Activated CD4-positive, alpha-beta memory T cell treated with anti-CD3 and anti-CD28 coated beads, Interleukin-2, amount 10 ng/mL, durations not matched to agents 7 days and 5 days (primary cell): ENCODE measurements around the gene FILIP1L. TPM values are rescaled to one million over a fixed set of nuclear protein-coding genes. Genes with fewer than 3 reads are reported as not detected.

Source experiments
- CTCF ChIA-PET: fragments of 350-600 bp; sonication (Branson Sonifier 250); formaldehyde crosslinking; loops from one replicate; lab custom pipeline; 2021; ENCODE audit warnings: antibody characterized with exemption, inconsistent platforms; lab: Charles Lee
- POLR2A ChIA-PET: fragments of 350-600 bp; sonication (Branson Sonifier 250); formaldehyde crosslinking; loops from one replicate; lab custom pipeline; 2021; ENCODE audit warnings: antibody characterized with exemption; lab: Charles Lee
- DNase-seq: peaks from one replicate; pipeline ENCODE4 v3.0.0-alpha.2; 2020
- H3K27ac Mint-ChIP-seq: one replicate; pipeline ENCODE4 v1.8.0; 2021; ENCODE audit warnings: mild to moderate bottlenecking, mixed read lengths
- H3K27me3 Mint-ChIP-seq: one replicate; pipeline ENCODE4 v1.8.0; 2021; ENCODE audit warnings: mixed read lengths
- H3K36me3 Mint-ChIP-seq: one replicate; pipeline ENCODE4 v1.8.0; 2021; ENCODE audit warnings: low read depth, mixed read lengths
- H3K4me1 Mint-ChIP-seq: one replicate; pipeline ENCODE4 v1.8.0; 2021; ENCODE audit warnings: mixed read lengths
- H3K4me3 Mint-ChIP-seq: one replicate; pipeline ENCODE4 v1.8.0; 2021; ENCODE audit warnings: mild to moderate bottlenecking, mixed read lengths
- H3K9me3 Mint-ChIP-seq: one replicate; pipeline ENCODE4 v1.8.0; 2021; ENCODE audit warnings: mixed read lengths
- total RNA-seq, 2 experiments: library from RNA; stranded (reverse); gene quantifications; one replicate each; pipeline ENCODE4 v1.2.3, GENCODE V29; 2021

Gene FILIP1L
- 1 to 10 TPM; 1.9 to 2.0 TPM for total RNA-seq

DNA sequence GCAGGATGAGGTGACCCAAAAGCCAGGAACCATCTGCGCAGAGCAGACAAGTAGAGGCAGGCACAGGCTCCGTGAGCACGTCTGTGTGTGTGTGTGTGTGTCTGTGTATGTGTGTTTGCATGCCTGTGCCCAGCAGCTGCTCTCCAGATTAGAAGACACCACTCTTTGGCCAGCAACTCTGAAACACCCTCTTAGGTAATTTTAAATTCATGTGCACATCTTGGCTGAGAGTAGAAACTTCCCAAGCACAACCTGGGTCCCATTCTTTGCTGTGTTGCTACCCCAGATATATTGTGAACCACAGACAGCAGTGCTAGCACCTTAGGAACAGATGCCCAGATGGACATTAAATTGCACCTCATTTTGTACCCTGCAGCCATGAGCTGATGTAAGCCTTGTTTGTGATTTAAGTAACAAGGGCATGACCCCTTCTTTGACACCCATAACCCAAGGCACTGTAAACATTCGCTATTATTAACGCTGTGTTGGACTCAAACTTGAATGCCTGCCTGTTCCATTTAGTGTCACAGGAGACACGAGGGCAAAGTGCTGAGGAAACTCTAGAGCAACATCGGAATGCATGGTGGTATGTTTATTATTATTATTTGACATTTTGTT is at the start of gene FILIP1L:
Gene FILIP1L (minus strand): TSS at position 89 of the 618 bp plus-strand sequence.
- DNase-seq, result no peak
- Mint-ChIP-seq H3K9me3 (no peaks in the 10 kb centered on the region), H3K27me3 (no peaks in the 10 kb centered on the region), H3K36me3 (no peaks in the 10 kb centered on the region), H3K4me1 (no peaks in the 10 kb centered on the region), H3K27ac (no peak within 1 kb of the TSS), H3K4me3 (no peak within 1 kb of the TSS)
- ChIA-PET CTCF (no interaction called here), POLR2A (no interaction called here)

DNA sequence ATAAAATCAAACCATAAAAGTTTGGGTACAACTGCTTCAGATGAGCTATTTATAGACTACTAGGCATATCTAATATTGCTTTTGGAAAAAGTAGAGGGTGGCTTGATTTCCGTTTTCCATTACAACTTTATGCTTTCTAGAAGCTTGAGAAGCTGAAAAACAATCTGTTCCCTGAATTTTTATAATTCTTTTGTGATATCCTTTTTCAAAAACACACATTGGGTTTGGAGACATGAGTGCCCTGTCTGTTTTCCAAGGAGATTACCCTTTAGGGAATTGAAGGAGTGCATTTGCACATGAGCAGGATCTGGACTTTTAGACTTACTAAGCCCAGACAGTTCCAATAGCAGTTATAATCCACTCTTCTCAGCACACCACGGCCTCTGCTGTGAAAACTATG is 49.5 kb upstream of the FILIP1L start:
- POLR2A ChIA-PET, result no interaction called here
- Mint-ChIP-seq H3K27ac (no peak overlapping the region), H3K36me3 (peaks cover 9% of the 10 kb centered on the region), H3K4me3 (no peak overlapping the region), H3K4me1 (no peaks in the 10 kb centered on the region), H3K27me3 (no peaks in the 10 kb centered on the region), H3K9me3 (no peaks in the 10 kb centered on the region)
- no peak for DNase-seq
- CTCF ChIA-PET, result interaction anchor here (1.3 kb wide), 1 partner anchor 12 kb away, joined by 4 read pairs; no protein-coding TSS in a partner anchor

- CTCF ChIA-PET, result no interaction called here
Measured at GRCh38 chr3:100160521-100160920, 46.2 kb upstream of the FILIP1L start.

GRCh38 chr3:100159331-100160153 is 45.2 kb upstream of the FILIP1L start:
- Mint-ChIP-seq H3K4me3 (no peak overlapping the region), H3K4me1 (no peaks in the 10 kb centered on the region), H3K9me3 (peaks cover 17% of the 10 kb centered on the region), H3K36me3 (peaks cover 29% of the 10 kb centered on the region), H3K27me3 (no peaks in the 10 kb centered on the region), H3K27ac (no peak overlapping the region)
- ChIA-PET POLR2A (no interaction called here), CTCF (interaction anchor here (1.1 kb wide), 1 partner anchor 91 kb away, joined by 4 read pairs; no protein-coding TSS in a partner anchor)
- DNase-seq, result no peak

More at GRCh38 chr3:100160521-100160920, 46.2 kb upstream of the FILIP1L start:
- Mint-ChIP-seq H3K27ac (no peak overlapping the region), H3K4me3 (no peak overlapping the region), H3K27me3 (no peaks in the 10 kb centered on the region), H3K4me1 (no peaks in the 10 kb centered on the region), H3K36me3 (peaks cover 22% of the 10 kb centered on the region), H3K9me3 (peaks cover 10% of the 10 kb centered on the region)
- no peak for DNase-seq
- POLR2A ChIA-PET, result no interaction called here

- CTCF ChIA-PET, result interaction anchor here (1.1 kb wide), 1 partner anchor 90 kb away, joined by 4 read pairs; no protein-coding TSS in a partner anchor
- H3K36me3 Mint-ChIP-seq, result peaks cover 29% of the 10 kb centered on the region
- no peak for DNase-seq
- no peak overlapping the region for H3K4me3 Mint-ChIP-seq
- H3K27me3 Mint-ChIP-seq, result no peaks in the 10 kb centered on the region
- H3K9me3 Mint-ChIP-seq, result peaks cover 17% of the 10 kb centered on the region
- H3K4me1 Mint-ChIP-seq, result no peaks in the 10 kb centered on the region
- H3K27ac Mint-ChIP-seq, result no peak overlapping the region
- POLR2A ChIA-PET, result interaction anchor here (1.2 kb wide), 1 partner anchor 90 kb away, joined by 3 read pairs; no protein-coding TSS in a partner anchor
Measured at GRCh38 chr3:100158918-100159330, 44.6 kb upstream of the FILIP1L start.

- ChIA-PET CTCF (no interaction called here), POLR2A (no interaction called here)
- Mint-ChIP-seq H3K27ac (no peak overlapping the region), H3K9me3 (peaks cover 17% of the 10 kb centered on the region), H3K4me3 (no peak overlapping the region), H3K4me1 (no peaks in the 10 kb centered on the region), H3K27me3 (no peaks in the 10 kb centered on the region), H3K36me3 (peaks cover 32% of the 10 kb centered on the region)
- DNase-seq, result no peak
Measured at GRCh38 chr3:100157685-100158084, 43.4 kb upstream of the FILIP1L start.

- POLR2A ChIA-PET, result no interaction called here
- H3K4me3 Mint-ChIP-seq, result no peak overlapping the region
Measured at GRCh38 chr3:100155590-100155989, 41.3 kb upstream of the FILIP1L start.

GRCh38 chr3:100155128-100155527 is 40.8 kb upstream of the FILIP1L start:
- peaks cover 38% of the 10 kb centered on the region for H3K36me3 Mint-ChIP-seq
- peaks cover 17% of the 10 kb centered on the region for H3K9me3 Mint-ChIP-seq
- H3K27me3 Mint-ChIP-seq, result no peaks in the 10 kb centered on the region
- POLR2A ChIA-PET, result no interaction called here
- H3K4me3 Mint-ChIP-seq, result no peak overlapping the region
- no peaks in the 10 kb centered on the region for H3K4me1 Mint-ChIP-seq
- H3K27ac Mint-ChIP-seq, result no peak overlapping the region
- DNase-seq, result no peak
- CTCF ChIA-PET, result interaction anchor here (1.4 kb wide), 1 partner anchor 65 kb away, joined by 3 read pairs; no protein-coding TSS in a partner anchor

More at GRCh38 chr3:100155590-100155989, 41.3 kb upstream of the FILIP1L start:
- H3K27me3 Mint-ChIP-seq, result no peaks in the 10 kb centered on the region
- no peaks in the 10 kb centered on the region for H3K4me1 Mint-ChIP-seq
- DNase-seq, result no peak
- no peak overlapping the region for H3K27ac Mint-ChIP-seq
- CTCF ChIA-PET, result interaction anchor here (0.6 kb wide), 1 partner anchor 15 kb away, joined by 3 read pairs; no protein-coding TSS in a partner anchor
- peaks cover 17% of the 10 kb centered on the region for H3K9me3 Mint-ChIP-seq
- H3K36me3 Mint-ChIP-seq, result peaks cover 36% of the 10 kb centered on the region

DNA sequence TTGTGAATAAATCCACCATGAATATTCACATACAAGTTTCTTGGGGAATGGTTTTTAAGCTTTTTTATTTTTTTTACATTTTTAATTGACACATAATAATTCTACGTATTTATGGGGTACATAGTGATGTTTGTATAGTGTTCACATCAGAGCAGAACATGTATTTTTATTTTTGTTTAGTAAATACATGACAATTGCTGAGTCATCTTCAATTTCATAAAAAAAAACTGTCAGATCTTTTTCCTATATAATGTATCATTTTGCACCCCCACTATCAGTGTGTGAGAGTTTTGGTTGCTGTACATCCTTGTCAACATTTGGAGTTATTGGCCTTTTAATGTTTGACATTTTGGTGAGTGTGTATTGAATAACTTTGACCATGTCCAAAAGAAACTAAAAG is 39.9 kb upstream of the FILIP1L start:
- CTCF ChIA-PET, result interaction anchor here (1.4 kb wide), 1 partner anchor 64 kb away, joined by 3 read pairs; no protein-coding TSS in a partner anchor
- no peaks in the 10 kb centered on the region for H3K27me3 Mint-ChIP-seq
- H3K36me3 Mint-ChIP-seq, result peaks cover 42% of the 10 kb centered on the region
- peaks cover 17% of the 10 kb centered on the region for H3K9me3 Mint-ChIP-seq
- no peaks in the 10 kb centered on the region for H3K4me1 Mint-ChIP-seq
- DNase-seq, result no peak
- POLR2A ChIA-PET, result no interaction called here
- no peak overlapping the region for H3K4me3 Mint-ChIP-seq
- no peak overlapping the region for H3K27ac Mint-ChIP-seq

GRCh38 chr3:100151024-100151707 is 36.9 kb upstream of the FILIP1L start:
- Mint-ChIP-seq H3K27ac (no peak overlapping the region), H3K27me3 (no peaks in the 10 kb centered on the region), H3K4me1 (no peaks in the 10 kb centered on the region), H3K4me3 (no peak overlapping the region), H3K9me3 (peaks cover 11% of the 10 kb centered on the region), H3K36me3 (peaks cover 38% of the 10 kb centered on the region)
- ChIA-PET POLR2A (no interaction called here), CTCF (interaction anchor here (0.6 to 1.6 kb wide), 2 partner anchors 13 to 335 kb away, joined by 4 read pairs; no protein-coding TSS in a partner anchor)
- no peak for DNase-seq

GRCh38 chr3:100150473-100150872 is 36.2 kb upstream of the FILIP1L start:
- no peak overlapping the region for H3K27ac Mint-ChIP-seq

GRCh38 chr3:100149713-100150415 is 35.6 kb upstream of the FILIP1L start:
- no peak for DNase-seq
- H3K4me1 Mint-ChIP-seq, result peaks cover 1% of the 10 kb centered on the region
- ChIA-PET POLR2A (no interaction called here), CTCF (no interaction called here)
- peaks cover 29% of the 10 kb centered on the region for H3K36me3 Mint-ChIP-seq
- H3K27me3 Mint-ChIP-seq, result no peaks in the 10 kb centered on the region
- no peak overlapping the region for H3K4me3 Mint-ChIP-seq
- peaks cover under 1% of the 10 kb centered on the region for H3K9me3 Mint-ChIP-seq
- no peak overlapping the region for H3K27ac Mint-ChIP-seq

More at GRCh38 chr3:100150473-100150872, 36.2 kb upstream of the FILIP1L start:
- H3K4me1 Mint-ChIP-seq, result no peaks in the 10 kb centered on the region
- H3K4me3 Mint-ChIP-seq, result no peak overlapping the region
- DNase-seq, result no peak
- POLR2A ChIA-PET, result no interaction called here
- peaks cover 7% of the 10 kb centered on the region for H3K9me3 Mint-ChIP-seq
- CTCF ChIA-PET, result no interaction called here
- peaks cover 35% of the 10 kb centered on the region for H3K36me3 Mint-ChIP-seq
- no peaks in the 10 kb centered on the region for H3K27me3 Mint-ChIP-seq
